ENCODE results near the gene ZNF512B. TPM values are rescaled to one million over a fixed set of nuclear protein-coding genes. Genes with fewer than 3 reads are reported as not detected.

ZNF512B gene
- total and polyA plus RNA-seq, 4 donors, result 1.8 to 11.8 (median 9.8) TPM

DNA sequence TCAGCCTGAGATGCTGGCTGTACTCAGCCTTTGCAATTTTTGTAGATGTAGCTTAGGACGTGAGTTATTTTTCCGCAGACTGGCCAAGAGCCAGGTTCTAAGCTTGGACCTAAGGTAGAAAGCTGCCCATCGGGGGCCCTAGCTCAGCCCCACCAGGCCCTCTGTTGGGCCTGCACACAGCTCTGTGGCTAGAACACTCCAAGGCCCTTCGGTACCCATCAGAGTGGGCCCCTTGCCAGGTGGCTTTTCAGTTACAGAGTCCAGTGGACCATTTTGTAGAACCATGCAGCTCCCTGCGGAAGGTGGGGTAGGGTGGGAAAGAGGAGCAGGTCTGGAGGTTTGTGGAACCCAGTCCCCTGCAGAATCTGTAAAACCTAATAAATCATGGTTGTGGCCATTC lies 36.1 kb downstream of the ZNF512B start:
- TF ChIP-seq RAD21 (IDR thresholded peaks at IDR 0.05) (no peak), NR2F2 (IDR thresholded peaks at IDR 0.05) (no peak), HNF4G (IDR thresholded peaks at IDR 0.05) (no peak), ZBTB33 (IDR thresholded peaks at IDR 0.05) (no peak), YY1 (IDR thresholded peaks at IDR 0.05) (no peak), REST (IDR thresholded peaks at IDR 0.05) (no peak)
- TF ChIP-seq, protein P1, sequence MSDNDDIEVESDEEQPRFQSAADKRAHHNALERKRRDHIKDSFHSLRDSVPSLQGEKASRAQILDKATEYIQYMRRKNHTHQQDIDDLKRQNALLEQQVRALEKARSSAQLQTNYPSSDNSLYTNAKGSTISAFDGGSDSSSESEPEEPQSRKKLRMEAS (IDR thresholded peaks at IDR 0.05), result no peak
- Histone ChIP-seq H3K9me3 (ENCODE audit: control insufficient read depth in 4 of 4, low read length in 3 of 4) (no peaks in the 10 kb centered on the region), H3K27me3 (ENCODE audit: control insufficient read depth in 4 of 4, insufficient read depth in 4 of 4, low read length in 3 of 4) (no peaks in the 10 kb centered on the region), H3K27ac (ENCODE audit: low read depth in 1 of 2, low read length in 2 of 2) (no peak overlapping the region), H3K9ac (ENCODE audit: low read depth in 1 of 2, low read length in 2 of 2) (no peak overlapping the region), H3K4me1 (ENCODE audit: control insufficient read depth in 4 of 4, insufficient read depth in 4 of 4, low read length in 3 of 4) (no peaks in the 10 kb centered on the region), H3K4me3 (ENCODE audit: low read depth in 1 of 3, low read length in 3 of 3) (no peak overlapping the region), H3K36me3 (ENCODE audit: control insufficient read depth in 4 of 4, insufficient read depth in 3 of 4, low read depth in 1 of 4, low read length in 3 of 4) (peaks cover 14 to 56% (median 29%) of the 10 kb centered on the region in 4 donors)
- DNase-seq (ENCODE audit: low spot score), result no peak
- WGBS, result 86% methylated on average over 5 of the region's 5 CpGs

DNA sequence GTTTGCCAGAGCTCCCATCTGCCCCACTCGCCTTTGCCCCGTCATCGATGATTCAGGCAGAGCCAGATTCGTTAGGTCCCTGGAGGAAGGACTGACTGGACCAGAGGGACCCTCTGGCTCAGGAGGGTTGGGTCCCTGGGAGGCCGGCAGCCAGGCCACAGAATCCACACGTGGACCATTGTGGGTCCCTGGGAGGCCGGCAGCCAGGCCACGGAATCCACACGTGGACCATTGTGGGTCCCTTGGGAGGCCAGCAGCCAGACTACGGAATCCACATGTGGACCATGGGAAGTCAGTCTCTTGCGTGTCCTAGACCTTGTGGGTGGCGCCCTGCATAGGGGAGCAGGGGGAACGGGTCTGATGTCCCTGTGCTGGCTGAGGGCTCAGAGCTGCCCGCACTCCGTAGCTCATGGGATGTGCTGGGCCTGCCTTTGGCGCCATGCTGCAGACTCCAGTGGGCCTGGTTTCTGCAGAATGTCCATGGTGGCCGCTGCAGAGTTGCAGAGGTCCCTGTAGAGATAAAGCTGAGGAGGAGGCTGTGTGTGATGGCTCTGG lies 37.0 kb downstream of the ZNF512B start:
- H3K4me1 ChIP-seq (ENCODE audit: control insufficient read depth in 4 of 4, insufficient read depth in 4 of 4, low read length in 3 of 4), result no peaks in the 10 kb centered on the region
- no peak overlapping the region for H3K4me3 ChIP-seq (ENCODE audit: low read depth in 1 of 3, low read length in 3 of 3)
- no peaks in the 10 kb centered on the region for H3K9me3 ChIP-seq (ENCODE audit: control insufficient read depth in 4 of 4, low read length in 3 of 4)
- WGBS, result 97% methylated on average over 17 of the region's 17 CpGs
- no peak for DNase-seq (ENCODE audit: low spot score)
- no peak overlapping the region for H3K27ac ChIP-seq (ENCODE audit: low read depth in 1 of 2, low read length in 2 of 2)
- H3K27me3 ChIP-seq (ENCODE audit: control insufficient read depth in 4 of 4, insufficient read depth in 4 of 4, low read length in 3 of 4), result no peaks in the 10 kb centered on the region
- no peak for TF ChIP-seq FOXA2 (IDR thresholded peaks at IDR 0.05)
- no peak for TF ChIP-seq YY1 (IDR thresholded peaks at IDR 0.05)
- no peak for TF ChIP-seq GABPA (IDR thresholded peaks at IDR 0.05 in 1 of 2, conservative IDR thresholded peaks at IDR 0.05 in 1 of 2)
- TF ChIP-seq TAF1 (conservative IDR thresholded peaks at IDR 0.05), result no peak
- no peak for TF ChIP-seq HNF4G (IDR thresholded peaks at IDR 0.05)
- TF ChIP-seq JUND (IDR thresholded peaks at IDR 0.05), result no peak
- TF ChIP-seq RAD21 (IDR thresholded peaks at IDR 0.05), result no peak
- no peak for TF ChIP-seq FOXA1 (IDR thresholded peaks at IDR 0.05)
- TF ChIP-seq RXRA (IDR thresholded peaks at IDR 0.05), result no peak
- TF ChIP-seq HNF4A (conservative IDR thresholded peaks at IDR 0.05), result no peak
- TF ChIP-seq ZBTB33 (IDR thresholded peaks at IDR 0.05), result no peak
- TF ChIP-seq SP1 (IDR thresholded peaks at IDR 0.05), result no peak
- TF ChIP-seq EGR1 (IDR thresholded peaks at IDR 0.05; ENCODE audit: low read depth in 2 of 2), result no peak
- TF ChIP-seq CTCF (IDR thresholded peaks at IDR 0.05; ENCODE audit: low read depth, low read length, missing input control), result no peak
- no peak for TF ChIP-seq NR2F2 (IDR thresholded peaks at IDR 0.05)
- TF ChIP-seq ATF3 (IDR thresholded peaks at IDR 0.05), result no peak
- H3K36me3 ChIP-seq (ENCODE audit: control insufficient read depth in 4 of 4, insufficient read depth in 3 of 4, low read depth in 1 of 4, low read length in 3 of 4), result peaks cover 15 to 63% (median 36%) of the 10 kb centered on the region in 4 donors
- no peak overlapping the region for H3K9ac ChIP-seq (ENCODE audit: low read depth in 1 of 2, low read length in 2 of 2)
